Renal pelvis (tissue), 12 donors: ENCODE measurements around the gene OR6B2. TPM values are rescaled to one million over a fixed set of nuclear protein-coding genes. Genes with fewer than 3 reads are reported as not detected.
"Not testable (repeated sequence)": the region's sequence is repeated elsewhere in the genome, so short reads cannot be mapped to it uniquely, and the experiment has no call there.

Experiments used
- DNase-seq: peaks from one replicate; pipeline ENCODE4 v3.0.0-alpha.2; 2013
- long read RNA-seq, 16 experiments: transcript quantifications; one replicate each; lab custom pipeline, GENCODE V29; 2026
- polyA plus RNA-seq, 3 donors: library from polyadenylated mRNA; unstranded; fragments of 120-200 nt; gene quantifications; one replicate each; pipeline ENCODE4 v1.2.1, GENCODE V29; 2013; ENCODE audit not compliant: insufficient read length in 3 of 3

The OR6B2 gene
- polyA plus RNA-seq = not detected
- long read RNA-seq, donor 1 = 0 reads
- long read RNA-seq, donor 2 = 0 reads
- long read RNA-seq, donor 3 = 0 reads
- long read RNA-seq, donor 4 = 0 reads
- long read RNA-seq, donor 5 = 0 reads
- long read RNA-seq, donor 6 = 0 reads
- long read RNA-seq, donor 7 = 0 reads
- long read RNA-seq, donor 8, partial matches to known transcripts = 0 of 1 reads
- long read RNA-seq, donor 8, other reads (novel, unspliced or antisense) = 0 of 1 reads
- long read RNA-seq, donor 9 = 0 reads
- long read RNA-seq, donor 10 = 0 reads
- long read RNA-seq, donor 11 = 0 reads
- long read RNA-seq, donor 12 = 0 reads
- long read RNA-seq, donor 13 = 0 reads
- long read RNA-seq, donor 14 = 0 reads
- long read RNA-seq, donor 15 = 0 reads
- long read RNA-seq, donor 16 = 0 reads

GRCh38 chr2:240030379-240031094, at the start of gene OR6B2:
Gene OR6B2 (minus strand): TSS chr2:240030429. CDS start chr2:240030429, 0 bp downstream.
- no peak for DNase-seq

- DNase-seq = no peak
These were observed 48.4 kb upstream of the OR6B2 start for GRCh38 chr2:240078631-240079030.

GRCh38 chr2:240077442-240077841, 47.2 kb upstream of the OR6B2 start:
- DNase-seq = no peak

DNA sequence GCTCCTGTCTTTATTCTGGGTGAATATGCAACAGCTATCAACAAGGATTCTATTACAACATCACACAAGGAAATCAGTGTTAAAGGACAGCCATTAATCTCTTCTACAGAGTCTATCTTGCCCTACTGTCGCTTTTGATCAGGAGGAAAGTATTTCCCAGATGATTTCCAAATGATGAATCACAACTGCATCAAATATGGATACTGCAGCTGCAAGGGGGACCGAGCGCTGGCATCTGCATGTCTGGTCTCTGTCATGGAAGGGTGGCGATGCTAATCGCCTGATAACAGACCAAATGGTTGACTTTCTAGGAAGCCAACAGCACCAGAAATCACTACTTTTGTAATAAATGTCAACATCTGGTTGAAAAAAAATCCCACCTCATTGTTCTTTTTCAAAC, 44.3 kb upstream of the OR6B2 start:
- no peak for DNase-seq

DNA sequence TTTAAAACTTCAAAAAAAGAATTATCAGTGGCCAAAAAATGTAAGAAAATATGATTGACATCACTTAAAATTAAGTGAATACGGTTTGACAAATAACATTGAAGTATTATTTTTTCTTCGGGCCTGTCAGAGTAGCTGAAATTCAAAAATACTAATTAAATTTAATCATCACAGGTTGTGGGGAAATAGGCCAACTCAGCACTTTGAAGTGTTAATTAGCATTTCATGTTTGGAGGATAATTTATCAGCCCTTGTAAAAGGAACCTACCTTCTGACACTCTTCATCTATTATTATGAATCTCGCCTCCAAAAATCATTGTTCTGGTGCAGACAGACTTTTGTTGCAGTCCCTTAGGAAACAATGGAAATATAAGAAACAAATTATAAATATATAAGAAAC, 40.7 kb upstream of the OR6B2 start:
- DNase-seq = no peak

DNA sequence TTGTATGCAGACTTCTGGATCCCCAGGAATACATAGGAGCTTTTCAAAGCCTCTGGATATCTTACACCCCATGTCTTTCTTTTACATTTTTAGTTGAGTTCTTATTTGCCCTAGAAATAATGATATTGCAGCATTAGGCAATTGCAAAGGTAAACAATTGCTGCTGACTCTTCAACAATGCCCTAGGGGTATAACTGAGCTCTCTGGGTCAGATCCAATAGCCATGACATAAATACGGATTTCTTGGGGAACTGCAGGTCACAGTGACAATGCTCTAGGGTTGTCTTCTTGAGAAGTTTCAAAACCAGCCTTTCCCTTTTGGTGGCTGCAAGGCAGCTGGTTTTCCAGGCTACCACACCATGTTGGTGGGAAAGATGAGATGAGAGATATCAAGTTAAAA, 39.6 kb upstream of the OR6B2 start:
- no peak for DNase-seq

DNA sequence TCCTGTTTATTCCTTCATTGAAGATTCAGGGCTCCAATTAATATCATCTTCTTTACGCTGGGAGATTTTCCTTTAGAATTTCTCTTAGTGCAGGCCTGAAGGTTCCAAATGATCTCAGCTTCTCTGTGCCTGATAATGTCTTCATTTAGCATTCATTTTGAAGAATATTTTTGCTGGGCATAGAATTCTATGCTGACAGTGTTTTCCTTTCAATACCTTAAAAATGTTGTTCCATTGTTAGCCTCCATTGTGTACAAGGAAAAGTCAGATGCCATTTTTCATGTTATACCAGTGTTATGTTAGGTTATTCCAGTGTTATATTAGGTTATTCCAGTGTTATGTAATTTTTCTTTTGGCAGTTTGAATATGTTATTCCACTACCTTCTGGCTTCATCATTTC, 38.0 kb upstream of the OR6B2 start:
- no peak for DNase-seq

DNA sequence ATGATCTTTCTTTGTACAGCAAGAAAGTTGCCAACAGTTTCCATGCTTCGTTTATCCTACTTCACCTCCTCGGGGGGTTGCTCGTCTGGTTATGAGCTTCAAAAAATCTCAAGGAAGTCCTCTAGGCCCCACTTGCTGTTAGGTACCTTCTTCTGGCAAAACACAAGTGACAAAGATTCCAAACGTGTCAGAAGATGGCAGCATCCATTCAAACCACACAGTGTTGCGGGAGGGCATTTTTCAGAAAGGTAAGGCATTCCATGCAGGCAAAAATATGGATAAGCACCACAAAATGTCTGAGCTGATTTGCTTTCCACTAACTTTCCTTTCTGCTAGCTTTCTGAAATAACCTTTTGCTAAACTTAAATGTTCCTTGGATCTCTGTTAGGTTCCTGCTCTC, 36.3 kb upstream of the OR6B2 start:
- DNase-seq = no peak

GRCh38 chr2:240064898-240065297, 34.7 kb upstream of the OR6B2 start:
- DNase-seq = no peak

DNA sequence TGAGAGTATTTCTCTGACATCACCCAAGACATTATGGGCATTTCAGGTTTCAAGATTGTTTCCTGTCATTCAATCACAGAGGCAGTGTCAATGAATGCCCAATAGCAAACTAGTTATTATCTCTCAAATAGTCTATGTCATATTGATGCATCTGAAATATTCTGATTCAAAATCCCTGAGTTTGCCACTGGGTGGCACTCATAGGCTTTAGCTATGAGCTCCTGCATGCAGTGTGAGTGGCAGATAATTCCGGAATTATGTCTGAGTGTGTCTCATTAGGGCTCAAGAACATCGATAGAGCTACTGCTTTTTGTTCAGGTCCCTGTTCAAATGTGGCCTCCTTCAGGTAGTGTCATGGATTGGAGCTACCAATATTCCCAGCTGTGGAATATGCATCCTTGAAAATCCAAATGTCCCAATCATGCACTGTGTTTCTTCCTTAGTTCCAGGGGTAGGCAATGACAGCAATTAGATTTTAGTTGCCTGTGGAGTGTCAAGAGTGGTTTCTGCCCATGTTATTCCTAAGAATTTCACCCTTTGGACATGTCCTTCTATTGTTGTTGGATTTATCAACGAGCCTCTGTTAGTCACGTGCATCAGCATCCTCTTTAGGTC, 30.9 kb upstream of the OR6B2 start:
- DNase-seq = peak; percentile 22

GRCh38 chr2:240056678-240057077, 26.4 kb upstream of the OR6B2 start:
- DNase-seq = no peak

GRCh38 chr2:240055177-240055917, 25.1 kb upstream of the OR6B2 start:
- DNase-seq = no peak

GRCh38 chr2:240053173-240054155, 23.2 kb upstream of the OR6B2 start, which contains the start of gene OR6B3:
Gene OR6B3 (minus strand): TSS chr2:240053521.
- DNase-seq = no peak

- no peak for DNase-seq
These were observed 22.3 kb upstream of the OR6B2 start for GRCh38 chr2:240052524-240052923.

- no peak for DNase-seq
These were observed 21.5 kb upstream of the OR6B2 start for GRCh38 chr2:240051697-240052096.

DNA sequence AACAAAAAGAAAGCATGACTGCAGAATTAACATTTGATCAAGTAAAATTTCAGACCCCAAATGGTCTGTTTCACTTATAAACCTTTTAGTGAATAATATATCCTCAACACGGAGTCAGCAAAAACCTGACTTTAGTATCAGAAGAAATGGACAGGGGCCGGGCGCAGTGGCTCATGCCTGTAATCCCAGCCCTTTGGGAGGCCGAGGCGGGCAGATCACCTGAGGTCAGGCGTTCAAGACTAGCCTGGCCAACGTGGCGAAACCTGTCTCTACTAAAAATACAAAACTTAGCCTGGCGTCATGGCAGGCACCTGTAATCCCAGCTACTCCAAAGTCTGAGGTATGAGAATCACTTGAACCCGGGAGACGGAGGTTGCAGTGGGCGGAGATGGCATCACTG, 20.0 kb upstream of the OR6B2 start:
- DNase-seq = no peak

DNA sequence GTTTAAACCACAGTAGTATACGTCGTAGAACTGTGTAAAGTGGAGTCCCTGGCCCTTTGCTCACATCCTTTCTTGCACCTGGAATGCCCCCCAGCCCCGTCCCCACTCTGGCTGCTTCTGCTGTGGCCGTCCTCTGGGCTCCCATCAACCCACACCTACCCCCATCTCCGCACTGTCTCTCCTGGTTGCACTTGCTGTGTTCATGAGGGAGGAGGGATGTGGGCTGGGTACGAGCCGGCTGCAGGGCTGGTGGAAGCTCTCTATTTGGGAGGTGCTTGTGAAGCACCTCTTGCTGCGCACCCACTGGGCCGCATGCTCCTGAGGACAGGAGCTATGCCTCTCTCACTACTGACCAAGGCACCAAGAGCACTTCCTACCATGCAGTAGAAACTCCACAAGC, 18.0 kb upstream of the OR6B2 start:
- DNase-seq = no peak

- no peak for DNase-seq
These were observed 14.9 kb upstream of the OR6B2 start for GRCh38 chr2:240045098-240045497.

- not testable (repeated sequence) for DNase-seq
These were observed 13.9 kb upstream of the OR6B2 start for GRCh38 chr2:240044096-240044495.

- no peak for DNase-seq
These were observed 13.2 kb upstream of the OR6B2 start for GRCh38 chr2:240043279-240043989.
